Keratinocyte (primary cell): ENCODE measurements around the gene TENM3. TPM values are rescaled to one million over a fixed set of nuclear protein-coding genes. Genes with fewer than 3 reads are reported as not detected.

Source experiments
- DNase-seq: peaks from one replicate; pipeline ENCODE4 v3.0.0-alpha.2; 2011; ENCODE audit warnings: low read depth, missing footprints, low spot score
- FAIRE-seq: peaks from 2 replicates; lab custom pipeline; 2011; peaks lifted over from hg19 to GRCh38; lab: Jason Lieb, UNC
- H2AFZ ChIP-seq: 2 replicates; pipeline ENCODE4 v1.6.0; 2012; ENCODE audit warnings: low read length, control low read depth, inconsistent platforms; ENCODE audit not compliant: control insufficient read depth
- H3K27ac ChIP-seq: 2 replicates; pipeline ENCODE4 v1.5.1; 2011; ENCODE audit warnings: low read length; ENCODE audit not compliant: control insufficient read depth, insufficient read depth
- H3K27me3 ChIP-seq: 3 replicates; pipeline ENCODE4 v1.6.0; 2011; ENCODE audit warnings: low read length; ENCODE audit not compliant: control insufficient read depth, insufficient read depth; ENCODE audit errors: extremely low read depth
- H3K36me3 ChIP-seq, 2 experiments: 2 replicates in 1 of 2; 3 replicates in 1 of 2; pipeline ENCODE4 v1.5.1; 2011; ENCODE audit warnings: low read length in 2 of 2, mild to moderate bottlenecking in 1 of 2; ENCODE audit not compliant: control insufficient read depth in 2 of 2, insufficient read depth in 2 of 2; ENCODE audit errors: extremely low read depth in 1 of 2
- H3K4me1 ChIP-seq: 3 replicates; pipeline ENCODE4 v1.5.1; 2011; ENCODE audit warnings: low read length; ENCODE audit not compliant: control insufficient read depth, insufficient read depth; ENCODE audit errors: extremely low read depth
- H3K4me2 ChIP-seq: 3 replicates; pipeline ENCODE4 v1.6.0; 2011; ENCODE audit warnings: low read depth, low read length; ENCODE audit not compliant: control insufficient read depth, insufficient read depth; ENCODE audit errors: extremely low read depth
- H3K4me3 ChIP-seq, 3 experiments: fragments of 200-600 bp in 1 of 3; sonication (generic) in 1 of 3; 2 replicates in 2 of 3; 3 replicates in 1 of 3; pipeline ENCODE4 v1.5.1; 2011 to 2016; ENCODE audit warnings: low read length in 3 of 3, mild to moderate bottlenecking in 3 of 3, control low read depth in 2 of 3, inconsistent platforms in 1 of 3, low read depth in 1 of 3, mixed read lengths in 1 of 3, mixed run types in 1 of 3, moderate library complexity in 1 of 3; ENCODE audit not compliant: control insufficient read depth in 2 of 3, insufficient read depth in 2 of 3; ENCODE audit errors: extremely low read depth in 1 of 3
- H3K79me2 ChIP-seq: 2 replicates; pipeline ENCODE4 v1.6.0; 2012; ENCODE audit warnings: low read length; ENCODE audit not compliant: control insufficient read depth, insufficient read depth
- H3K9ac ChIP-seq: 3 replicates; pipeline ENCODE4 v1.6.0; 2011; ENCODE audit warnings: low read length; ENCODE audit not compliant: control insufficient read depth, insufficient read depth; ENCODE audit errors: extremely low read depth
- H3K9me1 ChIP-seq: 3 replicates; pipeline ENCODE4 v1.6.0; 2011; ENCODE audit warnings: low read length; ENCODE audit not compliant: control insufficient read depth, insufficient read depth; ENCODE audit errors: extremely low read depth
- H3K9me3 ChIP-seq: 2 replicates; pipeline ENCODE4 v1.5.1; 2012; ENCODE audit warnings: low read depth, low read length; ENCODE audit not compliant: control insufficient read depth
- H4K20me1 ChIP-seq: 3 replicates; pipeline ENCODE4 v1.6.0; 2011; ENCODE audit warnings: low read length; ENCODE audit not compliant: control insufficient read depth, insufficient read depth; ENCODE audit errors: extremely low read depth
- CTCF ChIP-seq, 3 experiments: IDR thresholded peaks in 1 of 3; conservative IDR thresholded peaks in 1 of 3; optimal IDR thresholded peaks in 1 of 3; 2 replicates in 2 of 3; 3 replicates in 1 of 3; pipeline versions ENCODE3 to v1.5.1; 2011; ENCODE audit warnings: low read length in 3 of 3, mild to moderate bottlenecking in 3 of 3, moderate library complexity in 2 of 3, control low read depth in 1 of 3, inconsistent platforms in 1 of 3; ENCODE audit not compliant: insufficient read depth in 2 of 3; ENCODE audit errors: extremely low read depth in 1 of 3
- EZH2 ChIP-seq: IDR thresholded peaks from one replicate; pipeline ENCODE4 v1.6.1; 2012; ENCODE audit warnings: inconsistent platforms, mild to moderate bottlenecking, low read length, moderate library complexity
- dilution Hi-C: fragments of 300-500 bp; cut with MboI; formaldehyde crosslinking; loops from one replicate; pipeline ENCODE4 v1.7.0; 2020; ENCODE audit warnings: low sequenced_read_pairs; ENCODE audit not compliant: extremely low pct_ligation_motif_present
- polyA plus RNA-seq, 5 experiments: library from polyadenylated mRNA; depleted of rRNA in 3 of 5; stranded (reverse) in 3 of 5; stranded (forward) in 1 of 5; unstranded in 1 of 5; fragments of >200 nt; gene quantifications; 1 replicate in 1 of 5; 2 replicates in 3 of 5; 3 replicates in 1 of 5; pipeline versions ENCODE4 v1.2.1 to v1.2.3, GENCODE V29; 2011 to 2012; ENCODE audit warnings: missing spikeins in 2 of 5, low read depth in 1 of 5, low replicate concordance in 1 of 5

Gene TENM3
- polyA plus RNA-seq, 1 donor (not counting 4 experiments of a cell fraction or from before 2014, with no cell fraction given), result 17.0 TPM

DNA sequence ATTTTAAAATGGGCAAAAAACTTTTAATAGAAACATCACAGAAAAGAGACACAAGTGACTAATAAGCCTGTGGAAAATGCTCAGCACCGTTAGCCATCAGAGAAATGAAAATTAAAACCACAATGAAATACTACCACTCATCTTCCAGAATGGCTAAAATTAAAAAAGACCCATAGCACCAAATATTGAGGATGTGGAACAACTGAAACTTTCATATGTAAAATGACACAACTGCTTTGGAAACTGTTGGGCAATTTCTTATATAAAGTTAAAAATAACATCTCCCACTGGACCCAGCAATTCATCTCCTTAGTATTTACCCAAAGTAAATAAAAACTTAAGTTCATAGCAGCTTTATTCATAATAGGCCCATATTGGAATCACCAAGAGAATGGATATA is 94.2 kb downstream of the TENM3 start:
- dilution Hi-C loops, result no loop called here
- no peak overlapping the region for H3K4me2 ChIP-seq
- no peaks in the 10 kb centered on the region for H3K27me3 ChIP-seq
- no peaks in the 10 kb centered on the region for H3K9me3 ChIP-seq
- TF ChIP-seq EZH2, result no peak
- no peak for TF ChIP-seq CTCF (optimal IDR thresholded peaks at IDR 0.05 in 1 of 3, IDR thresholded peaks at IDR 0.05 in 1 of 3, conservative IDR thresholded peaks at IDR 0.05 in 1 of 3; ENCODE audit: extremely low read depth in 1 of 3, insufficient read depth in 2 of 3, low read length in 3 of 3)
- no peak overlapping the region for H3K4me3 ChIP-seq
- H3K27ac ChIP-seq, result no peak overlapping the region
- no peaks in the 10 kb centered on the region for H3K9me1 ChIP-seq
- DNase-seq (no peak), FAIRE-seq (no peak)
- H2AFZ ChIP-seq, result no peak overlapping the region
- H4K20me1 ChIP-seq, result no peaks in the 10 kb centered on the region
- H3K79me2 ChIP-seq, result no peaks in the 10 kb centered on the region
- H3K36me3 ChIP-seq, result no peaks in the 10 kb centered on the region
- no peaks in the 10 kb centered on the region for H3K4me1 ChIP-seq
- H3K9ac ChIP-seq, result no peak overlapping the region

GRCh38 chr4:182338063-182338462 is 94.9 kb downstream of the TENM3 start:
- no peak for DNase-seq

More at GRCh38 chr4:182338063-182338462, 94.9 kb downstream of the TENM3 start:
- H3K79me2 ChIP-seq, result no peaks in the 10 kb centered on the region
- no peak overlapping the region for H3K4me3 ChIP-seq
- no peak overlapping the region for H3K4me2 ChIP-seq
- H4K20me1 ChIP-seq, result no peaks in the 10 kb centered on the region
- H3K27me3 ChIP-seq, result no peaks in the 10 kb centered on the region
- no peak for FAIRE-seq
- H3K36me3 ChIP-seq, result no peaks in the 10 kb centered on the region
- TF ChIP-seq EZH2 (no peak), CTCF (optimal IDR thresholded peaks at IDR 0.05 in 1 of 3, IDR thresholded peaks at IDR 0.05 in 1 of 3, conservative IDR thresholded peaks at IDR 0.05 in 1 of 3; ENCODE audit: extremely low read depth in 1 of 3, insufficient read depth in 2 of 3, low read length in 3 of 3) (no peak)
- H3K9ac ChIP-seq, result no peak overlapping the region
- H2AFZ ChIP-seq, result no peak overlapping the region
- H3K27ac ChIP-seq, result no peak overlapping the region
- dilution Hi-C loops, result no loop called here
- H3K9me3 ChIP-seq, result no peaks in the 10 kb centered on the region
- H3K9me1 ChIP-seq, result no peaks in the 10 kb centered on the region
- no peaks in the 10 kb centered on the region for H3K4me1 ChIP-seq
